ENCODE data around the gene DEFB129. TPM values are rescaled to one million over a fixed set of nuclear protein-coding genes. Genes with fewer than 3 reads are reported as not detected.

Gene DEFB129
- polyA plus RNA-seq, 4 donors = not detected

Other genes starting within 250 kb of the DEFB129 start
- not detected for gene DEFB125, start 139.6 kb upstream of the DEFB129 start, polyA plus RNA-seq (ENCODE audit: insufficient read length in 4 of 4)
- not detected for gene DEFB126, start 84.7 kb upstream of the DEFB129 start, polyA plus RNA-seq (ENCODE audit: insufficient read length in 4 of 4)
- not detected for gene DEFB127, start 69.8 kb upstream of the DEFB129 start, polyA plus RNA-seq (ENCODE audit: insufficient read length in 4 of 4)
- gene DEFB128, start 37.5 kb upstream of the DEFB129 start, polyA plus RNA-seq (ENCODE audit: insufficient read length in 4 of 4) = not detected
- gene DEFB132, start 30.5 kb downstream of the DEFB129 start, polyA plus RNA-seq (ENCODE audit: insufficient read length in 4 of 4) = not detected
- gene C20orf96, start 63.5 kb downstream of the DEFB129 start, polyA plus RNA-seq (ENCODE audit: insufficient read length in 4 of 4) = 10 to 100 TPM; 32.8 to 42.9 (median 36.7) TPM
- gene ZCCHC3, start 70.3 kb downstream of the DEFB129 start, polyA plus RNA-seq (ENCODE audit: insufficient read length in 4 of 4) = 10 to 100 TPM; 47.1 to 54.6 (median 49.7) TPM
- gene SOX12, start 98.3 kb downstream of the DEFB129 start, polyA plus RNA-seq (ENCODE audit: insufficient read length in 4 of 4) = 10 to 100 TPM; 23.2 to 43.6 (median 28.6) TPM
- gene NRSN2, start 119.9 kb downstream of the DEFB129 start, polyA plus RNA-seq (ENCODE audit: insufficient read length in 4 of 4) = 10 to 100 TPM; 39.5 to 52.2 (median 46.3) TPM
- 1 to 10 TPM; 2.1 to 4.3 (median 3.7) TPM for gene TRIB3, start 153.5 kb downstream of the DEFB129 start, polyA plus RNA-seq (ENCODE audit: insufficient read length in 4 of 4)
- 100 to 1,000 TPM in 1 of 4 donors, 10 to 100 TPM in 3; 67.9 to 109 (median 84.3) TPM for gene RBCK1, start 181.0 kb downstream of the DEFB129 start, polyA plus RNA-seq (ENCODE audit: insufficient read length in 4 of 4)
- gene TBC1D20, start 235.3 kb downstream of the DEFB129 start, polyA plus RNA-seq (ENCODE audit: insufficient read length in 4 of 4) = 10 to 100 TPM; 31.1 to 37.0 (median 34.4) TPM